Upper lobe of left lung (tissue), 4 donors: ENCODE data around the gene ADAM22.

ENCODE experiments used
- CTCF ChIP-seq, 6 experiments: fragments of 450-650 bp in 4 of 6; fragments of 200-600 bp in 2 of 6; sonication (generic) in 2 of 6; IDR thresholded peaks; one replicate each; pipeline ENCODE4 v1.5.1; 2016 to 2019; ENCODE audit warnings: antibody characterized with exemption in 6 of 6
- POLR2A ChIP-seq, 4 donors: fragments of 450-650 bp; IDR thresholded peaks; one replicate each; pipeline ENCODE4 v1.5.1; 2016 to 2017; ENCODE audit warnings: antibody characterized with exemption in 4 of 4, mild to moderate bottlenecking in 2 of 4
- POLR2AphosphoS5 ChIP-seq, 2 donors: sonication (generic); formaldehyde crosslinking; IDR thresholded peaks; one replicate each; pipeline ENCODE4 v1.5.1; 2017; ENCODE audit warnings: antibody characterized with exemption in 2 of 2

- TF ChIP-seq POLR2A (IDR thresholded peaks at IDR 0.05): no peak
- TF ChIP-seq CTCF (IDR thresholded peaks at IDR 0.05): no peak
- TF ChIP-seq POLR2AphosphoS5 (IDR thresholded peaks at IDR 0.05): no peak
These were observed 268.2 kb downstream of the ADAM22 start for GRCh38 chr7:88202278-88202677.
